22Rv1 (cell line): ENCODE measurements around the gene MYO3A.

ENCODE experiments used
- H3K27ac ChIP-seq: fragments of 450-650 bp; 2 replicates; pipeline ENCODE4 v1.5.1; 2017
- CTCF ChIP-seq: fragments of 450-650 bp; IDR thresholded peaks from 2 replicates; pipeline ENCODE4 v1.5.1; 2017; ENCODE audit warnings: mild to moderate bottlenecking
- ZFX ChIP-seq: fragments of 450-650 bp; IDR thresholded peaks from 2 replicates; pipeline ENCODE4 v1.6.1; 2017; ENCODE audit warnings: antibody characterized with exemption, borderline replicate concordance

MYO3A gene

GRCh38 chr10:26194275-26194674 lies 260.2 kb downstream of the MYO3A start:
- TF ChIP-seq CTCF (no peak), ZFX (no peak)
- H3K27ac ChIP-seq, result no peak overlapping the region

- TF ChIP-seq CTCF (no peak), ZFX (no peak)
- H3K27ac ChIP-seq, result no peak overlapping the region
Observed at GRCh38 chr10:26197248-26197647, 263.2 kb downstream of the MYO3A start.

GRCh38 chr10:26198119-26198518 lies 264.1 kb downstream of the MYO3A start:
- no peak overlapping the region for H3K27ac ChIP-seq
- TF ChIP-seq ZFX (no peak), CTCF (no peak)

GRCh38 chr10:26199841-26200240 lies 265.8 kb downstream of the MYO3A start:
- no peak for TF ChIP-seq ZFX
- TF ChIP-seq CTCF, result no peak
- H3K27ac ChIP-seq, result no peak overlapping the region

- H3K27ac ChIP-seq, result no peak overlapping the region
- TF ChIP-seq CTCF, result no peak
- no peak for TF ChIP-seq ZFX
Observed at GRCh38 chr10:26205223-26205622, 271.2 kb downstream of the MYO3A start.

GRCh38 chr10:26211781-26212444 lies 277.9 kb downstream of the MYO3A start:
- TF ChIP-seq CTCF (no peak), ZFX (no peak)

GRCh38 chr10:26212511-26212910 lies 278.5 kb downstream of the MYO3A start:
- TF ChIP-seq CTCF (no peak), ZFX (no peak)
- no peak overlapping the region for H3K27ac ChIP-seq

More at GRCh38 chr10:26211781-26212444, 277.9 kb downstream of the MYO3A start:
- no peak overlapping the region for H3K27ac ChIP-seq
